LNCaP clone FGC (cell line): ENCODE data around the gene GNA12.

Experiments used
- DNase-seq: peaks from one replicate; pipeline ENCODE4 v3.0.0-alpha.2; 2011; ENCODE audit warnings: low read depth
- H3K4me3 ChIP-seq: 2 replicates; pipeline ENCODE4 v1.5.1; 2011; ENCODE audit warnings: mild to moderate bottlenecking, low read depth, low read length, control low read depth
- CTCF ChIP-seq: IDR thresholded peaks from 2 replicates; pipeline ENCODE4 v1.5.1; 2012; ENCODE audit warnings: mild to moderate bottlenecking; ENCODE audit not compliant: control insufficient read depth, insufficient read depth; ENCODE audit errors: extremely low read depth

The GNA12 gene

GRCh38 chr7:2708041-2708440 is 136.1 kb downstream of the GNA12 start:
- no peak for DNase-seq
- no peak overlapping the region for H3K4me3 ChIP-seq
- TF ChIP-seq CTCF: no peak

GRCh38 chr7:2707481-2707880 is 136.6 kb downstream of the GNA12 start:
- DNase-seq: no peak
- no peak overlapping the region for H3K4me3 ChIP-seq
- TF ChIP-seq CTCF: no peak

GRCh38 chr7:2706685-2707126 is 137.4 kb downstream of the GNA12 start:
- H3K4me3 ChIP-seq: no peak overlapping the region
- no peak for DNase-seq
- no peak for TF ChIP-seq CTCF

GRCh38 chr7:2705371-2706096 is 138.6 kb downstream of the GNA12 start:
- DNase-seq: no peak
- no peak for TF ChIP-seq CTCF
- no peak overlapping the region for H3K4me3 ChIP-seq

- no peak for DNase-seq
- no peak overlapping the region for H3K4me3 ChIP-seq
- no peak for TF ChIP-seq CTCF
Measured at GRCh38 chr7:2702594-2702957, 141.5 kb downstream of the GNA12 start.

- H3K4me3 ChIP-seq: no peak overlapping the region
- no peak for TF ChIP-seq CTCF
- DNase-seq: no peak
Measured at GRCh38 chr7:2701832-2702593, 142.1 kb downstream of the GNA12 start.
